Muscle layer of colon (tissue), 2 donors: ENCODE data around the gene MAP1LC3A.
"Not testable (repeated sequence)": the region's sequence is repeated elsewhere in the genome, so short reads cannot be mapped to it uniquely, and the experiment has no call there.

ENCODE experiments used
- H3K27ac ChIP-seq: one replicate; pipeline ENCODE4 v1.7.0; 2013; ENCODE audit warnings: low read depth, mild to moderate bottlenecking, low read length, moderate library complexity
- H3K27me3 ChIP-seq, 2 donors: one replicate each; pipeline ENCODE4 v1.7.0; 2013; ENCODE audit warnings: low read length in 2 of 2, mild to moderate bottlenecking in 2 of 2; ENCODE audit not compliant: insufficient read depth in 2 of 2, control insufficient read depth in 1 of 2
- H3K36me3 ChIP-seq: one replicate; pipeline ENCODE4 v1.7.0; 2013; ENCODE audit warnings: mild to moderate bottlenecking, low read length; ENCODE audit not compliant: insufficient read depth
- H3K4me1 ChIP-seq: one replicate; pipeline ENCODE4 v1.7.0; 2013; ENCODE audit warnings: mild to moderate bottlenecking, low read length; ENCODE audit not compliant: insufficient read depth
- H3K4me3 ChIP-seq, 2 donors: one replicate each; pipeline ENCODE4 v1.7.0; 2013; ENCODE audit warnings: low read length in 2 of 2, low read depth in 1 of 2, mild to moderate bottlenecking in 1 of 2, moderate library complexity in 1 of 2
- H3K9ac ChIP-seq: one replicate; pipeline ENCODE4 v1.7.0; 2013; ENCODE audit warnings: low read length
- H3K9me3 ChIP-seq: one replicate; pipeline ENCODE4 v1.7.0; 2013; ENCODE audit warnings: mild to moderate bottlenecking, low read length
- donor health status: abdominal sarcoma.
- donor health status: Adenocarcinoma of cecum.

The MAP1LC3A gene

GRCh38 chr20:34518863-34519262 is 39.7 kb upstream of the MAP1LC3A start:
- H3K4me1 ChIP-seq, result peaks cover 33% of the 10 kb centered on the region
- not testable (repeated sequence) for H3K27ac ChIP-seq, H3K27me3 ChIP-seq, H3K9me3 ChIP-seq, H3K9ac ChIP-seq, H3K36me3 ChIP-seq, H3K4me3 ChIP-seq

- H3K4me3 ChIP-seq, result not testable (repeated sequence)
Measured at GRCh38 chr20:34519841-34520240, 38.7 kb upstream of the MAP1LC3A start.

GRCh38 chr20:34522969-34523871 is 35.3 kb upstream of the MAP1LC3A start:
- H3K36me3 ChIP-seq, result peaks cover 17% of the 10 kb centered on the region
- H3K27ac ChIP-seq, result peak overlapping the region; percentile 6
- peaks cover 46% of the 10 kb centered on the region for H3K4me1 ChIP-seq
- no peak overlapping the region for H3K4me3 ChIP-seq
- H3K27me3 ChIP-seq, result no peaks in the 10 kb centered on the region
- no peak overlapping the region for H3K9ac ChIP-seq
- H3K9me3 ChIP-seq, result no peaks in the 10 kb centered on the region

More at GRCh38 chr20:34519841-34520240, 38.7 kb upstream of the MAP1LC3A start:
- H3K27me3 ChIP-seq, H3K27ac ChIP-seq, H3K36me3 ChIP-seq, H3K9me3 ChIP-seq, H3K9ac ChIP-seq: not testable (repeated sequence)
- peaks cover 36% of the 10 kb centered on the region for H3K4me1 ChIP-seq

GRCh38 chr20:34524426-34524825 is 34.1 kb upstream of the MAP1LC3A start:
- Histone ChIP-seq H3K4me3 (no peak overlapping the region), H3K27ac (no peak overlapping the region), H3K27me3 (no peaks in the 10 kb centered on the region), H3K36me3 (peaks cover 24% of the 10 kb centered on the region), H3K9me3 (no peaks in the 10 kb centered on the region), H3K4me1 (peaks cover 50% of the 10 kb centered on the region), H3K9ac (no peak overlapping the region)

GRCh38 chr20:34525342-34525708 is 33.2 kb upstream of the MAP1LC3A start:
- H3K9me3 ChIP-seq, result no peaks in the 10 kb centered on the region
- H3K27ac ChIP-seq, result peak overlapping the region; percentile 59
- H3K27me3 ChIP-seq, result no peaks in the 10 kb centered on the region
- H3K4me3 ChIP-seq, result no peak overlapping the region
- peaks cover 50% of the 10 kb centered on the region for H3K4me1 ChIP-seq
- H3K36me3 ChIP-seq, result peaks cover 32% of the 10 kb centered on the region
- peak overlapping the region; percentile 14 for H3K9ac ChIP-seq

GRCh38 chr20:34525709-34526416 is 32.7 kb upstream of the MAP1LC3A start:
- no peaks in the 10 kb centered on the region for H3K27me3 ChIP-seq
- peaks cover 50% of the 10 kb centered on the region for H3K4me1 ChIP-seq
- H3K9me3 ChIP-seq, result no peaks in the 10 kb centered on the region
- peak overlapping the region; percentile 14 for H3K9ac ChIP-seq
- H3K4me3 ChIP-seq, result peak overlapping the region in 1 of 2 donors; percentile 25
- peaks cover 38% of the 10 kb centered on the region for H3K36me3 ChIP-seq
- H3K27ac ChIP-seq, result peak overlapping the region; percentile 59

- peak overlapping the region; percentile 59 for H3K27ac ChIP-seq
- H3K4me1 ChIP-seq, result peaks cover 50% of the 10 kb centered on the region
- peak overlapping the region in 1 of 2 donors; percentile 25 for H3K4me3 ChIP-seq
- H3K9ac ChIP-seq, result no peak overlapping the region
- peaks cover 40% of the 10 kb centered on the region for H3K36me3 ChIP-seq
- H3K27me3 ChIP-seq, result no peaks in the 10 kb centered on the region
- no peaks in the 10 kb centered on the region for H3K9me3 ChIP-seq
Measured at GRCh38 chr20:34526466-34526865, 32.1 kb upstream of the MAP1LC3A start.

- H3K4me3 ChIP-seq, result no peak overlapping the region
- no peak overlapping the region for H3K9ac ChIP-seq
- H3K36me3 ChIP-seq, result peaks cover 42% of the 10 kb centered on the region
- H3K4me1 ChIP-seq, result peaks cover 50% of the 10 kb centered on the region
- H3K27ac ChIP-seq, result peak overlapping the region; percentile 59
- H3K9me3 ChIP-seq, result no peaks in the 10 kb centered on the region
- H3K27me3 ChIP-seq, result no peaks in the 10 kb centered on the region
Measured at GRCh38 chr20:34527016-34527415, 31.5 kb upstream of the MAP1LC3A start.

GRCh38 chr20:34528921-34529297 is 29.6 kb upstream of the MAP1LC3A start:
- Histone ChIP-seq H3K9me3 (no peaks in the 10 kb centered on the region), H3K27me3 (no peaks in the 10 kb centered on the region), H3K4me1 (peaks cover 35% of the 10 kb centered on the region), H3K36me3 (peaks cover 45% of the 10 kb centered on the region), H3K9ac (no peak overlapping the region), H3K4me3 (no peak overlapping the region), H3K27ac (no peak overlapping the region)

GRCh38 chr20:34529742-34530141 is 28.8 kb upstream of the MAP1LC3A start:
- Histone ChIP-seq H3K9ac (no peak overlapping the region), H3K36me3 (peaks cover 53% of the 10 kb centered on the region), H3K27me3 (no peaks in the 10 kb centered on the region), H3K27ac (no peak overlapping the region), H3K4me1 (peaks cover 28% of the 10 kb centered on the region), H3K9me3 (no peaks in the 10 kb centered on the region), H3K4me3 (no peak overlapping the region)

GRCh38 chr20:34530342-34530741 is 28.2 kb upstream of the MAP1LC3A start:
- Histone ChIP-seq H3K4me1 (peaks cover 25% of the 10 kb centered on the region), H3K36me3 (peaks cover 59% of the 10 kb centered on the region)

More at GRCh38 chr20:34530342-34530741, 28.2 kb upstream of the MAP1LC3A start:
- Histone ChIP-seq H3K9ac (no peak overlapping the region), H3K4me3 (no peak overlapping the region), H3K9me3 (no peaks in the 10 kb centered on the region), H3K27me3 (no peaks in the 10 kb centered on the region), H3K27ac (no peak overlapping the region)
